SK-N-SH (cell line): ENCODE results near the gene TRAF3IP1. TPM values are rescaled to one million over a fixed set of nuclear protein-coding genes. Genes with fewer than 3 reads are reported as not detected.

Experiments used
- CTCF ChIA-PET: fragments of 300-600, 350-600 bp; formaldehyde crosslinking; extraction: SDS; loops from one replicate; lab custom pipeline; 2021; lab: Yijun Ruan, JAX
- POLR2A ChIA-PET: fragments of 350-600 bp; sonication (Branson Sonifier 250); formaldehyde crosslinking; extraction: SDS; loops from one replicate; lab custom pipeline; 2020; ENCODE audit warnings: antibody characterized with exemption, inconsistent platforms; lab: Yijun Ruan, JAX
- DNase-seq: peaks from one replicate; pipeline ENCODE4 v3.0.0; 2012
- H2AFZ ChIP-seq: fragments of 200-600 bp; sonication (generic); 2 replicates; pipeline ENCODE4 v1.8.1; 2016; ENCODE audit warnings: antibody characterized with exemption, mild to moderate bottlenecking, low read depth
- H3F3A ChIP-seq: fragments of 200-600 bp; sonication (generic); replicated peaks from 2 replicates; pipeline ENCODE3; 2016; ENCODE audit warnings: antibody characterized with exemption, mild to moderate bottlenecking; ENCODE audit not compliant: insufficient read depth
- H3K27ac ChIP-seq, 2 experiments: fragments of 200-500 bp in 1 of 2; fragments of 200-600 bp in 1 of 2; sonication (Bioruptor generic) in 1 of 2; sonication (generic), shearing (Covaris generic) in 1 of 2; 2 replicates each; pipeline versions ENCODE4 v1.5.1 to v1.6.1; 2014 to 2016; ENCODE audit warnings: low read depth in 2 of 2, inconsistent platforms in 1 of 2, low read length in 1 of 2, mild to moderate bottlenecking in 1 of 2, mixed read lengths in 1 of 2
- H3K27me3 ChIP-seq: fragments of 200-600 bp; sonication (generic), shearing (Covaris generic); 2 replicates; pipeline ENCODE4 v1.6.1; 2016; ENCODE audit warnings: mixed run types; ENCODE audit not compliant: insufficient read depth
- H3K36me3 ChIP-seq, 2 experiments: fragments of 200-500 bp in 1 of 2; fragments of 200-600 bp in 1 of 2; sonication (Bioruptor generic) in 1 of 2; sonication (generic) in 1 of 2; replicated peaks in 1 of 2; 2 replicates each; pipeline versions ENCODE3 to v1.5.1; 2014 to 2016; ENCODE audit warnings: low read length in 1 of 2, mild to moderate bottlenecking in 1 of 2; ENCODE audit not compliant: insufficient read depth in 2 of 2, control insufficient read depth in 1 of 2
- H3K4me1 ChIP-seq, 2 experiments: fragments of 200-500 bp in 1 of 2; fragments of 200-600 bp in 1 of 2; sonication (Bioruptor generic) in 1 of 2; sonication (generic), shearing (Covaris generic) in 1 of 2; 2 replicates each; pipeline versions ENCODE4 v1.5.1 to v1.6.1; 2014 to 2016; ENCODE audit warnings: low read depth in 1 of 2, low read length in 1 of 2, mixed run types in 1 of 2; ENCODE audit not compliant: insufficient read depth in 2 of 2, control insufficient read depth in 1 of 2
- H3K4me2 ChIP-seq: fragments of 200-600 bp; sonication (generic), shearing (Covaris generic); 2 replicates; pipeline ENCODE4 v1.6.1; 2017; ENCODE audit warnings: mixed run types
- H3K4me3 ChIP-seq, 2 experiments: fragments of 200-500 bp in 1 of 2; fragments of 200-600 bp in 1 of 2; sonication (Bioruptor generic) in 1 of 2; sonication (generic), shearing (Covaris generic) in 1 of 2; 2 replicates each; pipeline versions ENCODE4 v1.5.1 to v1.8.1; 2014 to 2016; ENCODE audit warnings: low read depth in 2 of 2, inconsistent platforms in 1 of 2, low read length in 1 of 2, mild to moderate bottlenecking in 1 of 2, mixed read lengths in 1 of 2, moderate library complexity in 1 of 2
- H3K79me2 ChIP-seq: fragments of 200-600 bp; sonication (generic); 2 replicates; pipeline ENCODE4 v1.8.1; 2017; ENCODE audit warnings: mild to moderate bottlenecking; ENCODE audit not compliant: insufficient read depth
- H3K9ac ChIP-seq: fragments of 200-600 bp; sonication (generic); 2 replicates; pipeline ENCODE4 v1.6.1; 2017; ENCODE audit warnings: mixed run types
- H3K9me2 ChIP-seq: fragments of 200-600 bp; sonication (generic); 2 replicates; pipeline ENCODE4 v1.6.1; 2017; ENCODE audit warnings: mixed run types
- H3K9me3 ChIP-seq: fragments of 200-600 bp; sonication (generic); 2 replicates; pipeline ENCODE4 v1.6.1; 2017; ENCODE audit warnings: mixed run types, mild to moderate bottlenecking, moderate library complexity
- H4K20me1 ChIP-seq: fragments of 200-600 bp; sonication (generic); 2 replicates; pipeline ENCODE4 v1.6.1; 2017; ENCODE audit warnings: mild to moderate bottlenecking, mixed run types; ENCODE audit not compliant: insufficient read depth
- ELF1 ChIP-seq: IDR thresholded peaks from 2 replicates; pipeline ENCODE4 v1.4.0; 2012
- FOSL2 ChIP-seq: IDR thresholded peaks from 2 replicates; pipeline ENCODE4 v1.4.0; 2012; ENCODE audit warnings: low read depth, mild to moderate bottlenecking, moderate library complexity, borderline replicate concordance
- JUND ChIP-seq: IDR thresholded peaks from 2 replicates; pipeline ENCODE4 v1.4.0; 2012
- MEF2A ChIP-seq: IDR thresholded peaks from 2 replicates; pipeline ENCODE4 v1.4.0; 2012; ENCODE audit warnings: low read depth, borderline replicate concordance
- PBX3 ChIP-seq: IDR thresholded peaks from 2 replicates; pipeline ENCODE4; 2012
- RAD21 ChIP-seq: IDR thresholded peaks from 2 replicates; pipeline ENCODE4 v1.6.1; 2012; ENCODE audit warnings: mild to moderate bottlenecking, low read length
- SMC3 ChIP-seq: IDR thresholded peaks from 2 replicates; pipeline ENCODE4 v1.6.1; 2012; ENCODE audit warnings: low read depth, low read length, improper control_type of control experiment
- YY1 ChIP-seq: IDR thresholded peaks from 2 replicates; pipeline ENCODE4 v1.4.0; 2012; ENCODE audit warnings: low read depth, mild to moderate bottlenecking
- ZBTB33 ChIP-seq: IDR thresholded peaks from 2 replicates; pipeline ENCODE4 v1.4.0; 2012; ENCODE audit warnings: low read depth, borderline replicate concordance
- WGBS: methylation state at CpG from one replicate; pipeline ENCODE4 v1.1.6; 2017; ENCODE audit warnings: low lambda C conversion rate; 5-methylcytosine and 5-hydroxymethylcytosine counted together
- polyA plus RNA-seq, 3 experiments: library from polyadenylated mRNA; depleted of rRNA; stranded (reverse); fragments of >200 nt; gene quantifications; 2 replicates each; pipeline ENCODE4 v1.2.3, GENCODE V29; 2012
- TF ChIP-seq, protein P1 (sequence below): IDR thresholded peaks from 2 replicates; pipeline ENCODE4 v1.4.0; 2012; ENCODE audit warnings: low read depth

The TRAF3IP1 gene
- polyA plus RNA-seq, 1 of the 3 experiments (the other 2 are of a cell fraction) = 15.0 TPM

DNA sequence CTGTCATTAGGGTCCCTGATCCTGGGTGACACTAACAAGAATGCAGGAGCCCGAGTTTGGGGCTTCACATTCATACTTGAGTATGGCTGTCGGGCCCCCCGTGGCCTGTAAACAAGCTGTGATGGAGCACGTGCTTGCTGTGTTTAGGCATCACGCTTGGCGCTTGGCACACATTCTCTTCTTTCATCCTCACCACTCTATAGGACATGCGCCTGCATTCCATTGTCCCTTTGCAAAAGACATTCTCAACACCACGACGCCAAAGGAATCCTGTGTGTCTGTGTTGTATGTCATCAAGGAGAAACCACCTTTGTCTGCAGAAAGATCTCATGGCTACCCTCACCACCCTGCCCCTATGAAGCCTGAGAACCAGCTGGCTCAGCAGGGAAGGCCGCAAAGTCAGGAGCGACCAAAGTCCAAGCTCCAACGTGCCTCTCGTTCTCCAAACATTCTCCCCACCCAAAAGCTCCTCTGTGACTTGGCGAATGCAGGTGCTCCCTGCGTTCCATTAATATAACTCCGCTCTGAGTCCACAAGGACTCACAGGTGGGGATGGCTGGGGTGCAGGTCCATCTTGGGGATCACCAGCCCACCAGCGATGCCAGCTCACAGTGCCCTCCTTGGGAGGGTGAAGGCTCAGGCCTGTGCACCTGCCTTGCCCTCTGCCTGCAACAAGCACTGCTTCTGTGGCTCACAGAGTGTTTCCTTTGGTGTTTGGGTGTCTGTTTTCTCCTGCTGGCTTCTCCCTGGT is 25.8 kb upstream of the TRAF3IP1 start:
- Histone ChIP-seq H2AFZ (no peak overlapping the region), H3K4me3 (no peak overlapping the region), H3K27ac (no peak overlapping the region), H3K27me3 (peaks cover 7% of the 10 kb centered on the region; the same call in 1 of the 2 replicates), H3K9me2 (no peaks in the 10 kb centered on the region), H3F3A (no peaks in the 10 kb centered on the region), H3K9ac (no peak overlapping the region), H3K9me3 (no peaks in the 10 kb centered on the region), H3K36me3 (no peaks in the 10 kb centered on the region), H4K20me1 (no peaks in the 10 kb centered on the region), H3K4me2 (no peak overlapping the region), H3K79me2 (no peaks in the 10 kb centered on the region), H3K4me1 (peaks cover 0 to under 1% of the 10 kb centered on the region in 2 experiments; a peak in 1 of 4 replicates)
- CTCF ChIA-PET = interaction anchor here (0.6 to 1.0 kb wide), 2 partner anchors 10 to 14 kb away, joined by 3 to 4 read pairs; no protein-coding TSS in a partner anchor
- TF ChIP-seq, protein P1, sequence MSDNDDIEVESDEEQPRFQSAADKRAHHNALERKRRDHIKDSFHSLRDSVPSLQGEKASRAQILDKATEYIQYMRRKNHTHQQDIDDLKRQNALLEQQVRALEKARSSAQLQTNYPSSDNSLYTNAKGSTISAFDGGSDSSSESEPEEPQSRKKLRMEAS = no peak
- TF ChIP-seq FOSL2 = no peak
- TF ChIP-seq PBX3 = no peak
- TF ChIP-seq RAD21 = no peak
- no peak for TF ChIP-seq JUND
- no peak for TF ChIP-seq MEF2A
- TF ChIP-seq ZBTB33 = no peak
- TF ChIP-seq YY1 = no peak
- no peak for TF ChIP-seq SMC3
- WGBS = 83% methylated on average over 11 of the region's 17 CpGs
- no peak for DNase-seq
- POLR2A ChIA-PET = no interaction called here

GRCh38 chr2:238295144-238296112 is 24.9 kb upstream of the TRAF3IP1 start:
- no peaks in the 10 kb centered on the region; a peak in 1 of 4 replicates for H3K4me1 ChIP-seq
- no peak overlapping the region for H3K4me2 ChIP-seq
- H4K20me1 ChIP-seq = no peaks in the 10 kb centered on the region
- no peaks in the 10 kb centered on the region for H3K36me3 ChIP-seq
- H3K4me3 ChIP-seq = no peak overlapping the region
- no peak for TF ChIP-seq JUND
- no peak for TF ChIP-seq ELF1
- no peak overlapping the region for H3K27ac ChIP-seq
- no peak overlapping the region for H3K9ac ChIP-seq
- peaks cover 7% of the 10 kb centered on the region; the same call in 1 of the 2 replicates for H3K27me3 ChIP-seq
- H2AFZ ChIP-seq = no peak overlapping the region
- DNase-seq = no peak
- no peaks in the 10 kb centered on the region for H3K79me2 ChIP-seq
- no peaks in the 10 kb centered on the region for H3F3A ChIP-seq
- ChIA-PET CTCF (interaction anchor here (0.6 to 1.0 kb wide), 3 partner anchors 9 to 13 kb away, joined by 3 to 4 read pairs (median 3); no protein-coding TSS in a partner anchor), POLR2A (no interaction called here)
- WGBS = 50% methylated on average over 13 of the region's 21 CpGs
- no peaks in the 10 kb centered on the region for H3K9me3 ChIP-seq
- no peaks in the 10 kb centered on the region for H3K9me2 ChIP-seq
